ENCODE results near the gene PIP. TPM values are rescaled to one million over a fixed set of nuclear protein-coding genes. Genes with fewer than 3 reads are reported as not detected.
"Not testable (repeated sequence)": the region's sequence is repeated elsewhere in the genome, so short reads cannot be mapped to it uniquely, and the experiment has no call there.

PIP gene
- total RNA-seq, 2 donors from 2014 or later, result not detected

GRCh38 chr7:143172354-143172753, 40.5 kb downstream of the PIP start:
- H3K9me3 ChIP-seq, result no peaks in the 10 kb centered on the region
- peak overlapping the region; percentile 16 for H3K4me3 ChIP-seq
- no peaks in the 10 kb centered on the region for H3K4me1 ChIP-seq
- no peaks in the 10 kb centered on the region for H3K27me3 ChIP-seq
- TF ChIP-seq CTCF (IDR thresholded peaks at IDR 0.05), result no peak
- H3K9ac ChIP-seq (ENCODE audit: low read depth in 2 of 2, low read length in 2 of 2), result no peak overlapping the region
- intact Hi-C loops (cut with DNase I), result no loop called here
- H3K27ac ChIP-seq, result no peak overlapping the region
- peak; percentile 61 for DNase-seq
- no peaks in the 10 kb centered on the region for H3K36me3 ChIP-seq

GRCh38 chr7:143176128-143176527, 44.3 kb downstream of the PIP start:
- Histone ChIP-seq H3K27me3 (no peaks in the 10 kb centered on the region), H3K9me3 (no peaks in the 10 kb centered on the region), H3K27ac (no peak overlapping the region), H3K9ac (ENCODE audit: low read depth in 2 of 2, low read length in 2 of 2) (no peak overlapping the region), H3K4me3 (no peak overlapping the region), H3K36me3 (no peaks in the 10 kb centered on the region), H3K4me1 (no peaks in the 10 kb centered on the region)
- DNase-seq, result no peak
- no peak for TF ChIP-seq CTCF (IDR thresholded peaks at IDR 0.05)
- intact Hi-C loops (cut with DNase I), result no loop called here

- intact Hi-C loops (cut with DNase I), result no loop called here
Observed at GRCh38 chr7:143177374-143178119, 45.7 kb downstream of the PIP start.

GRCh38 chr7:143180771-143181170, 48.9 kb downstream of the PIP start:
- intact Hi-C loops (cut with DNase I); H3K4me1 ChIP-seq; H3K36me3 ChIP-seq; H3K4me3 ChIP-seq; DNase-seq; H3K27me3 ChIP-seq; H3K27ac ChIP-seq; H3K9ac ChIP-seq (ENCODE audit: low read depth in 2 of 2, low read length in 2 of 2); H3K9me3 ChIP-seq: not testable (repeated sequence)

More at GRCh38 chr7:143177374-143178119, 45.7 kb downstream of the PIP start:
- Histone ChIP-seq H3K27me3 (no peaks in the 10 kb centered on the region), H3K9me3 (no peaks in the 10 kb centered on the region), H3K27ac (no peak overlapping the region), H3K36me3 (no peaks in the 10 kb centered on the region), H3K9ac (ENCODE audit: low read depth in 2 of 2, low read length in 2 of 2) (no peak overlapping the region), H3K4me1 (no peaks in the 10 kb centered on the region), H3K4me3 (no peak overlapping the region)
- DNase-seq, result no peak
- TF ChIP-seq CTCF (IDR thresholded peaks at IDR 0.05), result no peak

GRCh38 chr7:143181349-143181748, 49.5 kb downstream of the PIP start:
- Histone ChIP-seq H3K9me3 (no peaks in the 10 kb centered on the region), H3K27ac (no peak overlapping the region), H3K4me3 (no peak overlapping the region), H3K36me3 (no peaks in the 10 kb centered on the region), H3K27me3 (no peaks in the 10 kb centered on the region), H3K9ac (ENCODE audit: low read depth in 2 of 2, low read length in 2 of 2) (no peak overlapping the region), H3K4me1 (no peaks in the 10 kb centered on the region)
- intact Hi-C loops (cut with DNase I), result no loop called here
- DNase-seq, result no peak
- TF ChIP-seq CTCF (IDR thresholded peaks at IDR 0.05), result no peak

- no peaks in the 10 kb centered on the region for H3K27me3 ChIP-seq
- H3K9ac ChIP-seq (ENCODE audit: low read depth in 2 of 2, low read length in 2 of 2), result no peak within 1 kb of the TSS
- TF ChIP-seq CTCF (IDR thresholded peaks at IDR 0.05), result no peak
- H3K4me3 ChIP-seq, result no peak within 1 kb of the TSS
- H3K9me3 ChIP-seq, result no peaks in the 10 kb centered on the region
- H3K27ac ChIP-seq, result no peak within 1 kb of the TSS
- no peaks in the 10 kb centered on the region for H3K4me1 ChIP-seq
- intact Hi-C loops (cut with DNase I), result no loop called here
- no peaks in the 10 kb centered on the region for H3K36me3 ChIP-seq
- no peak for DNase-seq
Observed at GRCh38 chr7:143183024-143183423, 51.1 kb downstream of the PIP start, which contains the start of gene TAS2R39. Gene TAS2R39 (plus strand): TSS chr7:143183419. CDS start chr7:143183419, 0 bp downstream.

All from colonic mucosa (tissue), 4 donors.